GM12891 (cell line): ENCODE results near the gene BTBD1.
A peak's percentile ranks its signal among the peaks of the same experiment; 100 is the strongest.
"Not testable (repeated sequence)": the region's sequence is repeated elsewhere in the genome, so short reads cannot be mapped to it uniquely, and the experiment has no call there.

Experiments
- DNase-seq: peaks from one replicate; pipeline ENCODE4 v3.0.0; 2011; ENCODE audit warnings: low spot score; ENCODE audit not compliant: insufficient read length
- FAIRE-seq: peaks from 2 replicates; lab custom pipeline; 2011; peaks lifted over from hg19 to GRCh38; lab: Jason Lieb, UNC
- PAX5 ChIP-seq: IDR thresholded peaks from 2 replicates; pipeline ENCODE4 v1.6.1; 2011; ENCODE audit warnings: low read length, moderate library complexity, mild to moderate bottlenecking; ENCODE audit not compliant: insufficient read depth, severe bottlenecking
- POLR2A ChIP-seq: IDR thresholded peaks from 2 replicates; pipeline ENCODE4 v1.6.1; 2011; ENCODE audit warnings: low read depth, low read length, control low read depth
- POLR2AphosphoS5 ChIP-seq: IDR thresholded peaks from 2 replicates; pipeline ENCODE4 v1.6.1; 2011; ENCODE audit warnings: low read depth, low read length, control low read depth
- POU2F2 ChIP-seq: IDR thresholded peaks from 2 replicates; pipeline ENCODE4 v1.6.1; 2011; ENCODE audit warnings: low read depth, mild to moderate bottlenecking, control low read depth, low read length, moderate library complexity
- SPI1 ChIP-seq: IDR thresholded peaks from 2 replicates; pipeline ENCODE4 v1.6.1; 2011; ENCODE audit warnings: low read depth, low read length, control low read depth
- TAF1 ChIP-seq: IDR thresholded peaks from 2 replicates; pipeline ENCODE4 v1.6.1; 2011; ENCODE audit warnings: low read depth, low read length, control low read depth

Gene BTBD1

GRCh38 chr15:83081256-83082014 lies 14.4 kb upstream of the BTBD1 start:
- FAIRE-seq (no peak), DNase-seq (no peak)
- TF ChIP-seq TAF1 (no peak), POLR2A (no peak), POLR2AphosphoS5 (no peak), SPI1 (no peak), POU2F2 (no peak), PAX5 (no peak)

GRCh38 chr15:83078712-83079111 lies 11.7 kb upstream of the BTBD1 start:
- TF ChIP-seq SPI1: no peak
- no peak for TF ChIP-seq TAF1
- TF ChIP-seq POLR2AphosphoS5: no peak
- TF ChIP-seq PAX5: no peak
- TF ChIP-seq POLR2A: no peak
- no peak for TF ChIP-seq POU2F2
- FAIRE-seq (no peak), DNase-seq (no peak)

GRCh38 chr15:83077491-83078230 lies 10.6 kb upstream of the BTBD1 start:
- no peak for DNase-seq
- no peak for TF ChIP-seq POLR2AphosphoS5
- TF ChIP-seq POU2F2: no peak
- TF ChIP-seq SPI1: no peak
- TF ChIP-seq PAX5: no peak
- TF ChIP-seq POLR2A: no peak
- no peak for TF ChIP-seq TAF1
- no peak for FAIRE-seq

GRCh38 chr15:83069211-83069642 lies 2.2 kb upstream of the BTBD1 start:
- not testable (repeated sequence) for FAIRE-seq, DNase-seq

GRCh38 chr15:83068054-83068453 lies 1.0 kb upstream of the BTBD1 start:
- no peak for FAIRE-seq
- no peak for TF ChIP-seq POU2F2
- TF ChIP-seq POLR2AphosphoS5: no peak
- no peak for TF ChIP-seq TAF1
- no peak for TF ChIP-seq PAX5
- TF ChIP-seq SPI1: no peak
- TF ChIP-seq POLR2A: no peak
- DNase-seq: no peak

- DNase-seq (no peak), FAIRE-seq (no peak)
- TF ChIP-seq TAF1: no peak
- no peak for TF ChIP-seq POLR2AphosphoS5
- no peak for TF ChIP-seq POLR2A
- no peak for TF ChIP-seq PAX5
- no peak for TF ChIP-seq SPI1
- no peak for TF ChIP-seq POU2F2
Observed at GRCh38 chr15:83067638-83067962, 548 bp upstream of the BTBD1 start.

GRCh38 chr15:83066034-83066733 lies 868 bp downstream of the BTBD1 start:
- FAIRE-seq: no peak
- TF ChIP-seq TAF1: no peak
- no peak for DNase-seq

GRCh38 chr15:83065431-83065830 lies 1.6 kb downstream of the BTBD1 start:
- FAIRE-seq: no peak
- DNase-seq: no peak
- TF ChIP-seq POLR2AphosphoS5 (no peak), SPI1 (no peak), POLR2A (no peak), POU2F2 (no peak), PAX5 (no peak), TAF1 (no peak)

GRCh38 chr15:83064859-83065258 lies 2.2 kb downstream of the BTBD1 start:
- DNase-seq (no peak), FAIRE-seq (no peak)

GRCh38 chr15:83063551-83063950 lies 3.5 kb downstream of the BTBD1 start:
- DNase-seq (no peak), FAIRE-seq (no peak)
- TF ChIP-seq POU2F2: no peak
- TF ChIP-seq SPI1: peak; percentile 68
- TF ChIP-seq POLR2AphosphoS5: no peak
- no peak for TF ChIP-seq TAF1
- TF ChIP-seq PAX5: no peak

More at GRCh38 chr15:83064859-83065258, 2.2 kb downstream of the BTBD1 start:
- TF ChIP-seq POLR2A: no peak
- TF ChIP-seq SPI1: no peak
- no peak for TF ChIP-seq TAF1
- TF ChIP-seq POU2F2: no peak
- no peak for TF ChIP-seq POLR2AphosphoS5
- no peak for TF ChIP-seq PAX5
